Bronchial epithelial cell (primary cell): ENCODE results near the gene SIDT1. TPM values are rescaled to one million over a fixed set of nuclear protein-coding genes. Genes with fewer than 3 reads are reported as not detected.

Source experiments
- DNase-seq: peaks from one replicate; pipeline ENCODE4 v3.0.0-alpha.2; 2010; ENCODE audit warnings: low read depth
- FAIRE-seq: peaks from 2 replicates; lab custom pipeline; 2011; peaks lifted over from hg19 to GRCh38; lab: Jason Lieb, UNC
- H3K27me3 ChIP-seq: 2 replicates; pipeline ENCODE4 v1.5.1; 2011; ENCODE audit warnings: low read length; ENCODE audit not compliant: control insufficient read depth, insufficient read depth
- H3K36me3 ChIP-seq: 2 replicates; pipeline ENCODE4 v1.5.1; 2011; ENCODE audit warnings: low read length; ENCODE audit not compliant: control insufficient read depth, insufficient read depth
- H3K4me3 ChIP-seq: 2 replicates; pipeline ENCODE4 v1.5.1; 2011; ENCODE audit warnings: mild to moderate bottlenecking, low read depth, low read length, control low read depth
- CTCF ChIP-seq: IDR thresholded peaks from 2 replicates; pipeline ENCODE4 v1.5.1; 2011; ENCODE audit warnings: mild to moderate bottlenecking, moderate library complexity, low read length, control low read depth, inconsistent platforms; ENCODE audit not compliant: insufficient read depth, severe bottlenecking
- total RNA-seq: library from RNA; depleted of rRNA; stranded (reverse); fragments of >200 nt; gene quantifications from 2 replicates; pipeline ENCODE4 v1.2.1, GENCODE V29; 2014

Gene SIDT1
- total RNA-seq, 1 donor from 2014 or later = 0.53 TPM

- no peak for FAIRE-seq
- no peak for TF ChIP-seq CTCF
- no peaks in the 10 kb centered on the region for H3K36me3 ChIP-seq
- no peak overlapping the region for H3K4me3 ChIP-seq
- no peak for DNase-seq
- H3K27me3 ChIP-seq = no peaks in the 10 kb centered on the region
Observed at GRCh38 chr3:113545594-113545993, 13.2 kb downstream of the SIDT1 start.

- no peak for FAIRE-seq
- no peak for DNase-seq
- no peak for TF ChIP-seq CTCF
- H3K27me3 ChIP-seq = no peaks in the 10 kb centered on the region
- H3K4me3 ChIP-seq = no peak overlapping the region
- H3K36me3 ChIP-seq = no peaks in the 10 kb centered on the region
Observed at GRCh38 chr3:113546414-113546893, 14.1 kb downstream of the SIDT1 start.

GRCh38 chr3:113548501-113548900 is 16.1 kb downstream of the SIDT1 start:
- no peak for TF ChIP-seq CTCF
- FAIRE-seq (no peak), DNase-seq (no peak)
- H3K36me3 ChIP-seq = no peaks in the 10 kb centered on the region
- H3K4me3 ChIP-seq = no peak overlapping the region
- H3K27me3 ChIP-seq = no peaks in the 10 kb centered on the region

GRCh38 chr3:113551820-113552219 is 19.5 kb downstream of the SIDT1 start:
- peak; percentile 13 for DNase-seq
- TF ChIP-seq CTCF = no peak
- FAIRE-seq = peak; percentile 18
- no peaks in the 10 kb centered on the region for H3K27me3 ChIP-seq
- H3K36me3 ChIP-seq = no peaks in the 10 kb centered on the region
- no peak overlapping the region for H3K4me3 ChIP-seq

GRCh38 chr3:113552851-113553250 is 20.5 kb downstream of the SIDT1 start:
- H3K27me3 ChIP-seq = no peaks in the 10 kb centered on the region
- FAIRE-seq (no peak), DNase-seq (peak; percentile 21)

More at GRCh38 chr3:113552851-113553250, 20.5 kb downstream of the SIDT1 start:
- H3K36me3 ChIP-seq = no peaks in the 10 kb centered on the region
- TF ChIP-seq CTCF = no peak
- H3K4me3 ChIP-seq = no peak overlapping the region
